NCI-H146 treated with DMSO at 0.1 percent for 48 hours (cell line): Measurements from ENCODE around the gene CHD9.
"Not testable (repeated sequence)": the region's sequence is repeated elsewhere in the genome, so short reads cannot be mapped to it uniquely, and the experiment has no call there.

Experiments
- DNase-seq: peaks from one replicate; lab custom pipeline; 2025; ENCODE audit not compliant: unreplicated experiment; lab: John Stamatoyannopoulos, UW

Gene CHD9

GRCh38 chr16:53185741-53186140 lies 130.9 kb downstream of the CHD9 start:
- DNase-seq, result not testable (repeated sequence)

GRCh38 chr16:53187775-53188174 lies 133.0 kb downstream of the CHD9 start:
- DNase-seq, result no peak

- no peak for DNase-seq
Measured at GRCh38 chr16:53191413-53191812, 136.6 kb downstream of the CHD9 start.

DNA sequence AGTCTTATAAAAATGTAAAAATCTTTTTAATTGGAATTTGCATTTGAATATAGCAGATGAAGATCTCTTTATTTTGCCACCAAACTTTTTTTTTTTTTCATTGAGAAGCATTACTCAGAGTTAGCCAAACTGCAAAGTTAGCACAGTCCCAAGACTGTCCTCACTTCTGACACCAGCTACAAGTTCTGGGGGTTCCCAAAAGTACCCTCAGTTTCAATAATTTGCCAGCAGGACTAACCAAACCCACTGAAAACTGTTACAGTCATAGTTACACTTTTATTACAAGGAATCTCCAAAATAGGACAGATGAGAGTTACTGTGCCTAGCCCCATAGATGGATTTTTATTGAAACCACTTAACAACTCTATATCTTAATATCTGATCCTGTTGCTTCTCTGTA lies 144.1 kb downstream of the CHD9 start:
- DNase-seq, result no peak

DNA sequence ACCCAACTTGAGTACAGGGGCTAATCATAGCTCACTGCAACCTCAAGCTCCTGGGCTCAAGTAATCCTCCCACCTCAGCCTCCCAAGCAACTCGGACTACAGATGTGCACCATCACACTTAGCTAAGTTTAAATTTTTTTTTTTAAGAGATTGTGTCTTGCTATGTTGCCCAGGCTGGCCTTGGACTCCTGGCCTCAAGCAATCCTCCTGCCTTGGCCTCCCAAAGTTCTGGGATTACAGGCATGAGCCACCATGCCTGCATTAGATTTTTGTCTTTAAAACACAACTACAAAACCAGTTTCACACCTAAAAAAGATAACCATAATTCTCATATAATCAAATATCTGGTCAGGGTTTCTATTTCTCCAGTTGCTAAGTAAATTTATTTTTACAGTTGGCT lies 147.1 kb downstream of the CHD9 start:
- no peak for DNase-seq

DNA sequence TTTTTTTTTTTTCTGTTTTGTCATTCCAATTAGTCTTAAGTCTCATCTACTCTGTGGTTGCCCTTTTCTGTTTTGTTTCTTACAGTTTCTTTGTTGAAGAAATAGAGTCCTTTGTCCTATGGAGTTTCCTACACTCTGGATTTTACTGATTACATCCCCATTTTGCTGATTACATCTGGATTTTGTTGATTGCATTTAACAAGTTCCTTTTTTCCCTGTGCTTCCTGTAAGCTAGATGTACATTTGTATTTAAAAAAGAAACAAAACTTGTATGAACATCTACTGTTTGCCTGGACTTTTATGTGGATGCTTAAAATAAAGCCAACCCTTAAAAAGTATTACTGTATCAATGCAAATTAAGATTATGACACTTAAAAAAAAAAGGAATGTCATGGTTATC lies 147.6 kb downstream of the CHD9 start:
- DNase-seq, result no peak

DNA sequence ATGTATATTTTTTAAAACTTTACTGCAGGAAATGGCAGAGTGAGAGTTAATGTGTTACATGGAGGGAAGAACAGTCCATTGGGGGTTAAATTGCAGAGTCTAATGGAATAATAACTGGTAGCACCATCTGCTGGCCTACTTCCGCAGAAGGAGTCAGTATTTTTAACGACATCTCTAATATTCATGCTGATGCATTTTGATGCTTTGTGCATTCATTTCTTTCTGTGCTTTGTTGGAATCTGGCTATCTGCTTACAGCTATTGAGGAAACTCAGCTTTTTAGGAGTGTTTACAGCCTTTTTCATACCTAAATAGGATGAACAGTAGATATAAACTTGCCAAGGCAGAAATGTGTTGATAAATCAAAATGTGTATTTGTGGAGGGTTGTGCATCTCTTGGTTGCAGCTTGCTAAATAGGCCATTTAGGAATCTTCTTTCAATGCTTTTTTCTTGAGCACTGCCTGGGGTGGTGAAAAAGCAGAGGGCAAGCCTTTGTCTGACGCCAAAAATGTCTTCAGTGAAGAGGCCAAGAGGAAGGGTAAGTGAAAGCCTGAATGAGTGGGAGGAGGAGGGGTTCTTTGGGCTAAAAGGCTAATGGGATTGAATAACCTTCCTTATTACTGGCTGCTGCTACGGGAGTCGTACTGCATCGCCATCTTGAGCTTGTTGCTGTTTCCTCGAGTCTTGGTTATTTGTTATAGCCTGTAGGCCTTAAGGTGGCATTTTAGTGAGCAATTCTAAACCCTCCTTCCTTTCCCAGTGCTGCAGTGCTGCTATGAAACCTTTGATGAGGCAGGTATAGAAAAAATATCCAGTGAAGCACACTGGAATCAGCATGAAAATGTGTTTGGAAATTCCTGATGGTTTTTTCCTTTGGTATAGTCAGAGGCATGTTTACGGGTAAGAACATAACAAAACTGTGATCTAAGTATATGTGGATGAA lies 153.3 kb downstream of the CHD9 start:
- peak; percentile 77 for DNase-seq

GRCh38 chr16:53209429-53209828 lies 154.6 kb downstream of the CHD9 start:
- DNase-seq, result no peak

GRCh38 chr16:53209877-53210276 lies 155.1 kb downstream of the CHD9 start:
- no peak for DNase-seq

DNA sequence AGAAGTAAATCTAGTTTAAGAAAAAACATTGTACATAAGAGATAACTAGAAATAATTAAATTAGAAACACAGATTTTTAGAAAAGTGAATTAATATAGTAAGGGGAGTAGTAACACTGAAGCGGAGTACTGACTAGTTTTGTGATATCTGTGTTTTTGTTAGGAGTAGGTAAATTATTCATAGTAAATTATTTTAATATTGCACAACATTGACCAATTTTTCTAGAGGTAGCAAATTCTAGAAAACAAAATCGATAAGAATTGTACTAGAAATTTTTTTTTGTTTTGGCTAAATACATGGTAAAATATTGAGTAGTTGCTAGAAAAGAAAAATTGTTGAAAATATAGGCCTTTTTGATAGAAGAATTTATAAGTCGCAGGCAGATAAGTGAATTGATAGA lies 156.5 kb downstream of the CHD9 start:
- DNase-seq, result no peak

- DNase-seq, result no peak
Measured at GRCh38 chr16:53212893-53213223, 158.1 kb downstream of the CHD9 start.

DNA sequence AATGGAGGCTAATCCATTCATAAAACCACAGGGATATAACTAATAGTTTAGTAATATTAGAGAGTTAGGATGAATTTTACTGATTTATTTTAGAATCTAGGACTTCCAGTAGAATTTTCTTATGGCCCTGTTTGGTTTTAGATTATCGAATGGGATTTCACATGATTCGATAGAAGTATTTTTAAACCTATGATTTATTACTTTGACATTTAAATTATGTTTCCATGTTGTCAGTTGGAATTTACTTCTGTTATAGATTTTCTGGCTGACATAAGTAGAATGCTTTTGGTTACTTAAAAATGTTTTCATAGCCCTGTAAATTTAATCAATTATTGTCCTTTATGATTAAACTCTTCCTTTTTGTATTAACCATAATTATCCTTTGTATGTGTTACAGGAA lies 158.8 kb downstream of the CHD9 start:
- DNase-seq, result no peak

GRCh38 chr16:53216798-53217197 lies 162.0 kb downstream of the CHD9 start:
- DNase-seq, result no peak

GRCh38 chr16:53219371-53219770 lies 164.6 kb downstream of the CHD9 start:
- no peak for DNase-seq

DNA sequence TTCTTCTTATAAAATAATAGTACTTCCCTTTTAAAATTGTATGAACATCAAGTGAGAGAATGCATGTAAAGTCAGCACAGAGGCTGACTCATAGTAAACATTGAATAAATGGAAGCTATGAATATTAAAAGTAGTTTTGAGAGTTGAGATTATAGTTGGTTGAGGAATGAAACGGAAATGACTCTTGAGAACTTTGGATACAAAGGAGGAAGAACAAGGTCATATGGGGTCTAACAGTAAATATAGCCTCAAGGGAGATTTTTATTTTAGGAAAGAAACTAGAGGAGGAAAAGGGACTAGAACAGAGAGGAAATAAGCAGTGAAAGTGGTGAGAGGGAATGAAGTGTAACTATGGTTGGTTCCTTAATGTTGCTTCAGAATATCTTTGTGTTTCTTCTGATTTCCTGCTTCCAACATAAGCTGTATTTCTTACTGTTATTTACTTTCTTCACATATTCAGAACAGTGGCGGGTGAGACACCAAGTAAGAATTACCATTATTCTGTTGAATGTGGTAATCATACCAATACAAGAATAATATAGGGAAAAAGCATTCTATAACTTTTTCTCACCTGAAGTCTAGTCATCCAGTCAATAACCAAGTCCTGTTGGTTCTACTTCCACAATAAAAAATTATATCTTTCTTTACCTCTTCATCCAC lies 165.1 kb downstream of the CHD9 start:
- no peak for DNase-seq

DNA sequence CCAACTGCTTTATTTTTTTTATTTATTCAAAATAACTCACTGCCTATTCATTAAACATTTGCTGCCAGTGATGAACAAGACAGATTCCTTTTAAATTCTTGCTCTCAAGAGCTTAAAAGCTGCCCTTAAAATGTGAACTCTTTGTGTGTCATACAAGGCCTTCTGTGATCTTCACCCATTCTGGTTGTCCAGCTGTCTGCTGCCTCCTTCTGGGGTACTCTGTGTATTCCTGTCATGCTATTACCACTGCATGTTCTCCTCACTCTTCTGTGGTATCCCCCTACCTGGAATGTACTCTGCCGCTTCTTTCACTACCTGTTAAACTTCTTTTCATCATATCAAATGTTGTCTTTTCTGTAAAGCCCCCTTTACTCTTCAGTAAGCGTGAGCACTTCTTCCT lies 165.8 kb downstream of the CHD9 start:
- DNase-seq, result no peak

DNA sequence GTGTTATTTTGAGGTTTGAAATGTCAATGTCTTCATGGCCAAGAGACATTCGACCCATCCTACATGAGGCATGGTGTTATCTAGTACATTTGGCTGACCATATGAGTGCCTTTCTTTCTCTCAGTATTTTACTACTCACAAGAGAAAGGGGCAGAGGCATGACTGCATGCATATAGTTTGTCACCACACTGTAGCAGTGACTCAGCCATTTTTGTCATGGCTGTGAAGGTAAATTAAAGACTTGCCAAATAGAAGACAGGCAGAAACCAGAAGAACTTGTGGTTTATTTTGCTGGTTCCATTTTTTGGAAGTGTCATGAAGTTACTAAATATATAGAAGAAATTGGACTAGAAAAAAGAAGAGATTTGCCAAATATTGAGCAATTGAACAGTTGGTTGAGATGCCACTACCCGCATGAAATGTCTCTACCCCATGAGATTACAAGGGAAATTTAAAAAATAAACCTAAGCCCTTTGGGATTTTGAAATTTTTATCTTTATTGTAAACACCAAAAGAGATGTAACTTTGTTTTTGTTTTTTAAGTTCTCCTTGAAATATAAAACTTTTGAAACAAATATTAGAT lies 170.3 kb downstream of the CHD9 start:
- DNase-seq, result no peak

- no peak for DNase-seq
Measured at GRCh38 chr16:53232826-53233529, 178.2 kb downstream of the CHD9 start.

DNA sequence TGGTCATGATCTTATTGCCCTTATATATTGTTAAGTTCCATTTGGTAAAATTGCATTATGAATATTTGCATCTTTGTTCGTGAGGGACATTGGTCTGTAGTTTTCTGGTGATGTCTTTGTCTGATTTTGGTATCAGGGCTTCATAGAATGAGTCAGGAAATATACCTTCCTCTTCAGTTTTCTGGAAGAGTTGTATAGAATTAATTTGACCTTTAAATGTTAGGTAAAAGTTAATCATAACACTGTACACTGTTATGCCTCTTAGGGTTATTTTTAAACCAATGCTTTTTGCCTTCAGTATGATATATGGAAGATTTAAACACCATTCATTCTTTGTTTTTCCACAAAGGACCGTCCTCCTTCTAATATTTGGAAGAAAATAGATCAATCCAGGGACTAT lies 180.0 kb downstream of the CHD9 start:
- DNase-seq, result no peak

DNA sequence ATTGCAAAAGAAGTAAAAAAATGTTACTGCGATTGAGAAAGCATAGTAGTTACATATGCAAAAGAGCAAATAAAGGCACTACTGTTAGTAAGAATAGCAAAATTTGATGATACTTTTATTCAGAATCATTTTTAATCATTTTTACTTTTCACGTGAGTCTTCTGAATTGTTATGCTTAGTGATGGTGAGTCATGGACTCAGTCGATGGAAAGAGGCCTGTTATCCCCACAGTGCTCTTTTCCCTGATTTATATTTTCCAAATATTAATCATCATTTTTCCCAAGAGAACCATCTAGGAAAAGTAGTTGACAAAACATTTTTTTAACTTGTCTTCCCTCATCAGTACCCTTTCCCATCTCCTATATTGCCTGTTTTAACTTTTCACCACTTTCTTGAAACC lies 181.1 kb downstream of the CHD9 start:
- no peak for DNase-seq

GRCh38 chr16:53249331-53249730 lies 194.5 kb downstream of the CHD9 start:
- no peak for DNase-seq

DNA sequence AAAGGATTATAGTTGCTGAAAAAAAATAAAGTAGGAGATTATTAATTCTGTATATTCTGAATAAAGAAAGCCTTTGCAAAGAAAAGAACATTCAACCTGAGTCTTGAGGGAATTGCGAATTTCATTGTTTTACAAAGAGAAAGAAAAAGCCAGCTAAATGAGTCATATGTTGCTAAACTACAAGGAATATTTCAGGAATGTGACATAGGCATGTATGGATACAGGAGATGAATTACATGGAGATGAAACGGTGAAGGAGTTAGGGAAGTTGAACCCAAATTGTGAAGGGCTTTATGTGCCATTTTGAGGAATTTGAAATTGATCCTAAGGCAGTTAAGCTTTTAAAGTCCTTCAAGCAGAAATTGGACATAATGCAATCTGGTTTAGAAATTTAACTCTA lies 202.2 kb downstream of the CHD9 start:
- no peak for DNase-seq
